ENCODE results near the gene OR51A4. TPM values are rescaled to one million over a fixed set of nuclear protein-coding genes. Genes with fewer than 3 reads are reported as not detected.

The OR51A4 gene
- polyA plus RNA-seq, 1 experiment = not detected

GRCh38 chr11:4921796-4922195, 25.6 kb downstream of the OR51A4 start:
- no peak for DNase-seq (ENCODE audit: low read depth, low spot score)
- Histone ChIP-seq H3K4me3 (ENCODE audit: low read depth, low read length) (no peak overlapping the region), H3K9me3 (ENCODE audit: control insufficient read depth, insufficient read depth, low read length) (no peaks in the 10 kb centered on the region), H3K27ac (ENCODE audit: low read depth, low read length) (no peak overlapping the region), H3K27me3 (ENCODE audit: control insufficient read depth, insufficient read depth, low read length) (no peaks in the 10 kb centered on the region)
- TF ChIP-seq, protein P1, sequence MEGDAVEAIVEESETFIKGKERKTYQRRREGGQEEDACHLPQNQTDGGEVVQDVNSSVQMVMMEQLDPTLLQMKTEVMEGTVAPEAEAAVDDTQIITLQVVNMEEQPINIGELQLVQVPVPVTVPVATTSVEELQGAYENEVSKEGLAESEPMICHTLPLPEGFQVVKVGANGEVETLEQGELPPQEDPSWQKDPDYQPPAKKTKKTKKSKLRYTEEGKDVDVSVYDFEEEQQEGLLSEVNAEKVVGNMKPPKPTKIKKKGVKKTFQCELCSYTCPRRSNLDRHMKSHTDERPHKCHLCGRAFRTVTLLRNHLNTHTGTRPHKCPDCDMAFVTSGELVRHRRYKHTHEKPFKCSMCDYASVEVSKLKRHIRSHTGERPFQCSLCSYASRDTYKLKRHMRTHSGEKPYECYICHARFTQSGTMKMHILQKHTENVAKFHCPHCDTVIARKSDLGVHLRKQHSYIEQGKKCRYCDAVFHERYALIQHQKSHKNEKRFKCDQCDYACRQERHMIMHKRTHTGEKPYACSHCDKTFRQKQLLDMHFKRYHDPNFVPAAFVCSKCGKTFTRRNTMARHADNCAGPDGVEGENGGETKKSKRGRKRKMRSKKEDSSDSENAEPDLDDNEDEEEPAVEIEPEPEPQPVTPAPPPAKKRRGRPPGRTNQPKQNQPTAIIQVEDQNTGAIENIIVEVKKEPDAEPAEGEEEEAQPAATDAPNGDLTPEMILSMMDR (IDR thresholded peaks at IDR 0.05; ENCODE audit: low read depth, low read length) = no peak
- ChIA-PET POLR2A (no interaction called here), CTCF (no interaction called here)

- Histone ChIP-seq H3K27ac (ENCODE audit: low read depth, low read length) (no peak within 1 kb of the TSS), H3K27me3 (ENCODE audit: control insufficient read depth, insufficient read depth, low read length) (no peaks in the 10 kb centered on the region), H3K4me3 (ENCODE audit: low read depth, low read length) (no peak within 1 kb of the TSS), H3K9me3 (ENCODE audit: control insufficient read depth, insufficient read depth, low read length) (no peaks in the 10 kb centered on the region)
- DNase-seq (ENCODE audit: low read depth, low spot score) = no peak
- TF ChIP-seq, protein P1 (IDR thresholded peaks at IDR 0.05; ENCODE audit: low read depth, low read length) = no peak
- POLR2A ChIA-PET = no interaction called here
- CTCF ChIA-PET = interaction anchor here (0.6 to 1.7 kb wide), 2 partner anchors 282 to 1078 kb away, joined by 3 to 5 read pairs; partner anchors contain the start of gene OR51D1
These were observed 28.2 kb downstream of the OR51A4 start, which contains the start of gene OR51G2 for GRCh38 chr11:4919250-4919649. OR51G2 (minus strand) TSS chr11:4919350; CDS start chr11:4915663, 3,687 bp downstream.

- DNase-seq (ENCODE audit: low read depth, low spot score) = no peak
- Histone ChIP-seq H3K4me3 (ENCODE audit: low read depth, low read length) (no peak overlapping the region), H3K27ac (ENCODE audit: low read depth, low read length) (no peak overlapping the region), H3K27me3 (ENCODE audit: control insufficient read depth, insufficient read depth, low read length) (no peaks in the 10 kb centered on the region), H3K9me3 (ENCODE audit: control insufficient read depth, insufficient read depth, low read length) (no peaks in the 10 kb centered on the region)
- TF ChIP-seq, protein P1 (IDR thresholded peaks at IDR 0.05; ENCODE audit: low read depth, low read length) = no peak
- CTCF ChIA-PET = interaction anchor here (0.6 to 1.4 kb wide), 2 partner anchors 280 to 868 kb away, joined by 3 to 4 read pairs; partner anchors contain the start of gene OR51D1
- POLR2A ChIA-PET = no interaction called here
These were observed 30.8 kb downstream of the OR51A4 start for GRCh38 chr11:4916581-4916980.

GRCh38 chr11:4903484-4903883, 43.9 kb downstream of the OR51A4 start, which contains the start of gene OR51A7:
OR51A7 (plus strand) TSS chr11:4903783; CDS start chr11:4907370, 3,587 bp downstream.
- H3K9me3 ChIP-seq (ENCODE audit: control insufficient read depth, insufficient read depth, low read length) = no peaks in the 10 kb centered on the region
- TF ChIP-seq, protein P1 (IDR thresholded peaks at IDR 0.05; ENCODE audit: low read depth, low read length) = no peak
- no peak within 1 kb of the TSS for H3K4me3 ChIP-seq (ENCODE audit: low read depth, low read length)
- H3K27ac ChIP-seq (ENCODE audit: low read depth, low read length) = no peak within 1 kb of the TSS
- CTCF ChIA-PET = no interaction called here
- no peak for DNase-seq (ENCODE audit: low read depth, low spot score)
- POLR2A ChIA-PET = no interaction called here
- H3K27me3 ChIP-seq (ENCODE audit: control insufficient read depth, insufficient read depth, low read length) = no peaks in the 10 kb centered on the region

Other genes with a start within 250 kb of the OR51A4 start
- 0.77 and 0.79 TPM in 2 replicates for gene OR51E2, start 249.8 kb downstream of the OR51A4 start, polyA plus RNA-seq (2011; rRNA removed)
- 0.07 TPM in 1 of 2 replicates, not detected in the other for gene MMP26, start 242.8 kb downstream of the OR51A4 start, polyA plus RNA-seq (2011; rRNA removed)
- gene OR51F1, start 177.7 kb downstream of the OR51A4 start, polyA plus RNA-seq (2011; rRNA removed) = not detected in 2 replicates
- gene OR52R1, start 143.2 kb downstream of the OR51A4 start, polyA plus RNA-seq (2011; rRNA removed) = not detected in 2 replicates
- not detected in 2 replicates for gene OR51F2, start 126.3 kb downstream of the OR51A4 start, polyA plus RNA-seq (2011; rRNA removed)
- gene OR51S1, start 98.4 kb downstream of the OR51A4 start, polyA plus RNA-seq (2011; rRNA removed) = not detected in 2 replicates
- gene OR51T1, start 65.7 kb downstream of the OR51A4 start, polyA plus RNA-seq (2011; rRNA removed) = not detected in 2 replicates
- gene OR51A7, start 43.8 kb downstream of the OR51A4 start, polyA plus RNA-seq (2011; rRNA removed) = not detected in 2 replicates
- not detected in 2 replicates for gene OR51G2, start 28.3 kb downstream of the OR51A4 start, polyA plus RNA-seq (2011; rRNA removed)
- gene OR51G1, start 23.3 kb downstream of the OR51A4 start, polyA plus RNA-seq (2011; rRNA removed) = not detected in 2 replicates
- gene OR51A2, start 8.1 kb upstream of the OR51A4 start, polyA plus RNA-seq (2011; rRNA removed) = not detected in 2 replicates
- gene OR51L1, start 47.2 kb upstream of the OR51A4 start, polyA plus RNA-seq (2011; rRNA removed) = not detected in 2 replicates
- gene OR52J3, start 98.9 kb upstream of the OR51A4 start, polyA plus RNA-seq (2011; rRNA removed) = not detected in 2 replicates
- gene OR52E2, start 112.0 kb upstream of the OR51A4 start, polyA plus RNA-seq (2011; rRNA removed) = not detected in 2 replicates
- gene OR52E1, start 122.0 kb upstream of the OR51A4 start, polyA plus RNA-seq (2011; rRNA removed) = not detected in 2 replicates
- gene OR52A5, start 190.8 kb upstream of the OR51A4 start, polyA plus RNA-seq (2011; rRNA removed) = not detected in 2 replicates
- not detected in 2 replicates for gene OR52A1, start 207.2 kb upstream of the OR51A4 start, polyA plus RNA-seq (2011; rRNA removed)

All from AG04450 (cell line).